ENCODE results near the gene ATG5. TPM values are rescaled to one million over a fixed set of nuclear protein-coding genes. Genes with fewer than 3 reads are reported as not detected.

The ATG5 gene
- total and polyA plus RNA-seq, 12 donors: 20.1 to 65.9 (median 41.9) TPM

- TF ChIP-seq POLR2A (IDR thresholded peaks at IDR 0.05) (no peak), CTCF (IDR thresholded peaks at IDR 0.05) (no peak)
- no peaks in the 10 kb centered on the region for H3K36me3 ChIP-seq (replicated peaks in 1 of 2)
- H3K4me3 ChIP-seq: no peak overlapping the region
- 47 to 61% (median 53%) methylated on average over 1 of the region's 1 CpG for WGBS, 4 donors
- H3K9me3 ChIP-seq (replicated peaks in 1 of 3): no peaks in the 10 kb centered on the region
- DNase-seq: no peak
- no peak overlapping the region for H3K27ac ChIP-seq
- H3K4me1 ChIP-seq (replicated peaks in 1 of 2): no peaks in the 10 kb centered on the region
- intact Hi-C loops (cut with DNase I): no loop called here
- no peaks in the 10 kb centered on the region for H3K27me3 ChIP-seq
Observed at GRCh38 chr6:106370639-106371038, 45.1 kb upstream of the ATG5 start.

- H3K27me3 ChIP-seq: no peaks in the 10 kb centered on the region
- H3K36me3 ChIP-seq (replicated peaks in 1 of 2): no peaks in the 10 kb centered on the region
- intact Hi-C loops (cut with DNase I): no loop called here
- no peaks in the 10 kb centered on the region for H3K9me3 ChIP-seq (replicated peaks in 1 of 3)
- 73 to 91% (median 82%) methylated on average over 2 of the region's 2 CpGs for WGBS, 4 donors
- H3K4me1 ChIP-seq (replicated peaks in 1 of 2): no peaks in the 10 kb centered on the region
- DNase-seq: no peak
- no peak overlapping the region for H3K27ac ChIP-seq
- no peak overlapping the region for H3K4me3 ChIP-seq
- TF ChIP-seq CTCF (IDR thresholded peaks at IDR 0.05) (no peak), POLR2A (IDR thresholded peaks at IDR 0.05) (no peak)
Observed at GRCh38 chr6:106369739-106370138, 44.2 kb upstream of the ATG5 start.

GRCh38 chr6:106363401-106364138 lies 38.0 kb upstream of the ATG5 start:
- 85 to 94% (median 88%) methylated on average over 3 of the region's 3 CpGs for WGBS, 4 donors

GRCh38 chr6:106360989-106361430 lies 35.5 kb upstream of the ATG5 start:
- no peaks in the 10 kb centered on the region for H3K36me3 ChIP-seq (replicated peaks in 1 of 2)
- peaks cover 0 to 13% of the 10 kb centered on the region in 2 donors for H3K4me1 ChIP-seq (replicated peaks in 1 of 2)
- H3K27ac ChIP-seq: no peak overlapping the region
- intact Hi-C loops (cut with DNase I): no loop called here
- WGBS, 4 donors: 3 to 11% (median 5%) methylated on average over 18 to 31 of the region's 31 CpGs
- H3K4me3 ChIP-seq: peak overlapping the region in 1 of 4 donors; percentile 50
- TF ChIP-seq CTCF (IDR thresholded peaks at IDR 0.05) (no peak), POLR2A (IDR thresholded peaks at IDR 0.05) (no peak)
- H3K9me3 ChIP-seq (replicated peaks in 1 of 3): no peaks in the 10 kb centered on the region
- no peak for DNase-seq
- H3K27me3 ChIP-seq: peaks cover 36% of the 10 kb centered on the region

More at GRCh38 chr6:106363401-106364138, 38.0 kb upstream of the ATG5 start:
- H3K27ac ChIP-seq: no peak overlapping the region
- TF ChIP-seq CTCF (IDR thresholded peaks at IDR 0.05) (no peak), POLR2A (IDR thresholded peaks at IDR 0.05) (no peak)
- no peak overlapping the region for H3K4me3 ChIP-seq
- H3K27me3 ChIP-seq: peaks cover 29% of the 10 kb centered on the region
- H3K9me3 ChIP-seq (replicated peaks in 1 of 3): no peaks in the 10 kb centered on the region
- DNase-seq: no peak
- peaks cover 0 to 13% of the 10 kb centered on the region in 2 donors for H3K4me1 ChIP-seq (replicated peaks in 1 of 2)
- intact Hi-C loops (cut with DNase I): no loop called here
- no peaks in the 10 kb centered on the region for H3K36me3 ChIP-seq (replicated peaks in 1 of 2)
